HepG2 (cell line): ENCODE results near the gene ANO4. TPM values are rescaled to one million over a fixed set of nuclear protein-coding genes. Genes with fewer than 3 reads are reported as not detected.
A peak's percentile ranks its signal among the peaks of the same experiment; 100 is the strongest.

ENCODE experiments used
- CBX1 ChIP-seq: IDR thresholded peaks from one replicate; pipeline ENCODE4 v1.6.1; 2016; ENCODE audit warnings: antibody characterized with exemption, low read depth
- DR1 ChIP-seq: sonication (generic); formaldehyde crosslinking; IDR thresholded peaks from 2 replicates; pipeline ENCODE4 v1.8.0; 2021; ENCODE audit warnings: mild to moderate bottlenecking, missing genetic modification reagents, inconsistent platforms
- FOXK2 ChIP-seq: fragments of 450-650 bp; IDR thresholded peaks from 2 replicates; pipeline ENCODE4 v1.6.1; 2016
- GATAD1 ChIP-seq: IDR thresholded peaks from 2 replicates; pipeline ENCODE4 v1.6.1; 2016; ENCODE audit warnings: missing genetic modification reagents, missing compliant biosample characterization
- HMG20B ChIP-seq: conservative IDR thresholded peaks from 2 replicates; pipeline ENCODE4 v1.6.1; 2016; ENCODE audit warnings: missing genetic modification reagents, missing compliant biosample characterization
- MLLT10 ChIP-seq: sonication (generic); formaldehyde crosslinking; IDR thresholded peaks from 2 replicates; pipeline ENCODE4 v1.4.0; 2020; ENCODE audit warnings: missing genetic modification reagents
- PITX1 ChIP-seq: sonication (generic); formaldehyde crosslinking; IDR thresholded peaks from 2 replicates; pipeline ENCODE4 v1.5.1; 2020; ENCODE audit warnings: mild to moderate bottlenecking, missing genetic modification reagents
- SAP130 ChIP-seq: IDR thresholded peaks from 2 replicates; pipeline ENCODE4 v1.6.1; 2016; ENCODE audit warnings: low read depth
- SKIL ChIP-seq: sonication (generic); formaldehyde crosslinking; IDR thresholded peaks from 2 replicates; pipeline ENCODE4 v1.8.0; 2022; ENCODE audit warnings: missing genetic modification reagents, mild to moderate bottlenecking, moderate library complexity, borderline replicate concordance
- STAT5B ChIP-seq: sonication (generic); formaldehyde crosslinking; IDR thresholded peaks from 2 replicates; pipeline ENCODE4 v1.4.0; 2020; ENCODE audit warnings: missing genetic modification reagents
- THAP8 ChIP-seq: sonication (generic); formaldehyde crosslinking; IDR thresholded peaks from 2 replicates; pipeline ENCODE4 v1.5.1; 2020; ENCODE audit warnings: missing genetic modification reagents, mild to moderate bottlenecking, borderline replicate concordance
- ZBED4 ChIP-seq: sonication (generic); formaldehyde crosslinking; IDR thresholded peaks from 2 replicates; pipeline ENCODE4 v1.4.0; 2020; ENCODE audit warnings: missing genetic modification reagents, borderline replicate concordance
- ZFP62 ChIP-seq: sonication (generic); formaldehyde crosslinking; IDR thresholded peaks from 2 replicates; pipeline ENCODE4 v1.4.0; 2020; ENCODE audit warnings: missing genetic modification reagents
- ZFY ChIP-seq: sonication (generic); formaldehyde crosslinking; IDR thresholded peaks from 2 replicates; pipeline ENCODE4 v1.4.0; 2020; ENCODE audit warnings: missing genetic modification reagents
- ZNF136 ChIP-seq: sonication (generic); formaldehyde crosslinking; IDR thresholded peaks from 2 replicates; pipeline ENCODE4 v1.8.1; 2022; ENCODE audit warnings: low read depth, mild to moderate bottlenecking, moderate library complexity, missing genetic modification reagents
- ZNF276 ChIP-seq: sonication (generic); formaldehyde crosslinking; IDR thresholded peaks from 2 replicates; pipeline ENCODE4 v1.4.0; 2020; ENCODE audit warnings: mild to moderate bottlenecking, low read depth, missing genetic modification reagents
- ZNF296 ChIP-seq: sonication (generic); formaldehyde crosslinking; conservative IDR thresholded peaks from 2 replicates; pipeline ENCODE4 v1.5.0; 2020; ENCODE audit warnings: mild to moderate bottlenecking, missing genetic modification reagents
- ZNF614 ChIP-seq: IDR thresholded peaks from 2 replicates; pipeline ENCODE4 v1.6.1; 2018; ENCODE audit warnings: missing biosample characterization, missing genetic modification reagents, inconsistent platforms, borderline replicate concordance
- ZNF615 ChIP-seq: sonication (generic); formaldehyde crosslinking; IDR thresholded peaks from 2 replicates; pipeline ENCODE4 v1.5.0; 2020; ENCODE audit warnings: mild to moderate bottlenecking, missing genetic modification reagents, borderline replicate concordance
- ZNF770 ChIP-seq: sonication (generic); formaldehyde crosslinking; IDR thresholded peaks from 2 replicates; pipeline ENCODE4 v1.5.0; 2020; ENCODE audit warnings: mild to moderate bottlenecking, missing genetic modification reagents
- ZNF841 ChIP-seq: sonication (generic); formaldehyde crosslinking; IDR thresholded peaks from 2 replicates; pipeline ENCODE4 v1.8.1; 2023; ENCODE audit warnings: missing genetic modification reagents, borderline replicate concordance
- polyA plus RNA-seq, 8 experiments: library from polyadenylated mRNA; depleted of rRNA in 3 of 8; stranded (reverse) in 7 of 8; unstranded in 1 of 8; fragments of >200 nt; fragmentation: Illumina TruSeq in 4 of 8; extraction: Trizol in 4 of 8; gene quantifications; 2 replicates each; pipeline versions ENCODE4 v1.2.1 to v1.2.3, GENCODE V29; 2011 to 2016; ENCODE audit warnings: low read depth in 4 of 8, missing spikeins in 1 of 8, mixed read lengths in 1 of 8; ENCODE audit not compliant: insufficient read depth in 1 of 8
- total RNA-seq, 5 experiments: library from RNA; depleted of rRNA; stranded (reverse); fragments of >200 nt; fragmentation: Illumina TruSeq; extraction: Trizol; gene quantifications; 2 replicates each; pipeline ENCODE4 v1.2.3, GENCODE V29; 2016; ENCODE audit warnings: low read depth in 1 of 5

The ANO4 gene
- total and polyA plus RNA-seq, 2 of the 13 experiments (the other 11 are each of a cell fraction or from before 2014, with no cell fraction given) = not detected

- TF ChIP-seq ZBED4 (CRISPR knock-in tag) (peak; percentile 62; the same call in 1 of the 2 replicates), SKIL (CRISPR knock-in tag) (no peak), GATAD1 (CRISPR knock-in tag) (0 out of 2 replicates have a peak, but pooled peaks have one; percentile 25), FOXK2 (no peak), ZFY (no peak), HMG20B (CRISPR knock-in tag) (no peak; the same call in 1 of the 2 replicates), ZFP62 (CRISPR knock-in tag) (no peak), ZNF614 (CRISPR knock-in tag) (no peak), ZNF841 (CRISPR knock-in tag) (no peak), ZNF136 (CRISPR knock-in tag) (no peak), MLLT10 (CRISPR knock-in tag) (no peak), THAP8 (no peak), ZNF770 (no peak), DR1 (CRISPR knock-in tag) (no peak), ZNF276 (CRISPR knock-in tag) (no peak), SAP130 (0 out of 2 replicates have a peak, but pooled peaks have one; percentile 21), ZNF615 (CRISPR knock-in tag) (no peak), PITX1 (CRISPR knock-in tag) (no peak), CBX1 (no peak), STAT5B (CRISPR knock-in tag) (0 out of 2 replicates have a peak, but pooled peaks have one; percentile 66), ZNF296 (no peak)
Observed at GRCh38 chr12:100826323-100826722, 31.7 kb downstream of the ANO4 start (continued).
